Stimulated activated CD8-positive, alpha-beta memory T cell treated with anti-CD3 and anti-CD28 coated beads, Interleukin-12 subunit alpha, Interleukin-12 subunit beta, amount 100 ng/mL, for 24 hours (primary cell): ENCODE data around the gene RPLP2.

Experiments
- DNase-seq: peaks from one replicate; pipeline ENCODE4 v3.0.0-alpha.2; 2020; ENCODE audit errors: extremely low read depth

RPLP2 gene

GRCh38 chr11:809287-810039, at the start of gene RPLP2:
RPLP2 (plus strand) TSS chr11:809967; CDS start chr11:810235, 268 bp downstream.
- DNase-seq: peak; percentile 95

DNA sequence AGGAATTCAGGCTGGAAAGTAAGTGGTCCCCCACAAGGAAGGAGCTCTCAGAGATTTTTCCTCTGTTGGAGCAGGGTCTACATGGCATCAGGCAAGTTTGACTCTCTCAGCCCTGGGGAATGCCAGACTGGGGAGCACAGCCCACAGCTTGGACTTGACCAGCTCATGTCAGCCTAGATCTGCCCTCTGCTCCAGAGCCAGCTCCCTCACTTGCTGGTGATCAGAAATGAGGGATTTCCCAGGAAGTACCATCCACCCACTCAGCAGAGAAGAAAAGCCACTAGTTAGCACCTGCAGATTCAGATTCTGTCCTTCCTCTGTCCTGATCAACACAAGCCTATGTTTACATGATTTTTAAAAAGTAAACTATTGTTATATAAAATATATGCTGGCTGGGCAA, 49.5 kb upstream of the RPLP2 start:
- DNase-seq: no peak

DNA sequence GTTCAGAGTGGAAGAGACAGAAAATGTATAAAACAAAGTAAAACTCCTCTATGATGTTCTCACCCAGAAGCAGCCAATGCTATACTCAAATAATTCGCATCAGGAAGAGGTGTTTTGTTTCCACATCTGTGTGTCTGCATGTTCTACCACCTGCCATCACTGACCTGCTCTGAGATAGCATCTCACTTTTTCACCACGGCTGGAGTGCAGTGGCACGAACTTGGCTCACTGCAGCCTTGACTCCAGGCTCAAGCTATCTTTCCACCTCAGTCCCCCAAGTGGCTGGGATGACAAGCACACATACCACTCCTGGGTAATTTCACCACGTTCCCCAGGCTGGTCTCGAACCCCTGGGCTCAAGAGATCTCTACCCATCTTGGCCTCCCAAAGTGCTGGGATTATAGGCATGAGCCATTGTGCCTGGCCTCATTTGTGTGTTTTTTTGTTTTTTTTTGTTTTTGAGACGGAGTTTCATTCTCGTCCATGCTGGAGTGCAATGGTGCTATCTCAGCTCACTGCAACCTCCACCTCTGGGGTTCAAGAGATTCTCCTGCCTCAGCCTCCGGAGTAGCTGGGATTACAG, 48.1 kb upstream of the RPLP2 start:
- DNase-seq: no peak

- DNase-seq: no peak
Measured at GRCh38 chr11:762421-763072, 47.2 kb upstream of the RPLP2 start.

- DNase-seq: no peak
Measured at GRCh38 chr11:763073-763463, 46.7 kb upstream of the RPLP2 start.

- no peak for DNase-seq
Measured at GRCh38 chr11:763549-764321, 46.0 kb upstream of the RPLP2 start.

DNA sequence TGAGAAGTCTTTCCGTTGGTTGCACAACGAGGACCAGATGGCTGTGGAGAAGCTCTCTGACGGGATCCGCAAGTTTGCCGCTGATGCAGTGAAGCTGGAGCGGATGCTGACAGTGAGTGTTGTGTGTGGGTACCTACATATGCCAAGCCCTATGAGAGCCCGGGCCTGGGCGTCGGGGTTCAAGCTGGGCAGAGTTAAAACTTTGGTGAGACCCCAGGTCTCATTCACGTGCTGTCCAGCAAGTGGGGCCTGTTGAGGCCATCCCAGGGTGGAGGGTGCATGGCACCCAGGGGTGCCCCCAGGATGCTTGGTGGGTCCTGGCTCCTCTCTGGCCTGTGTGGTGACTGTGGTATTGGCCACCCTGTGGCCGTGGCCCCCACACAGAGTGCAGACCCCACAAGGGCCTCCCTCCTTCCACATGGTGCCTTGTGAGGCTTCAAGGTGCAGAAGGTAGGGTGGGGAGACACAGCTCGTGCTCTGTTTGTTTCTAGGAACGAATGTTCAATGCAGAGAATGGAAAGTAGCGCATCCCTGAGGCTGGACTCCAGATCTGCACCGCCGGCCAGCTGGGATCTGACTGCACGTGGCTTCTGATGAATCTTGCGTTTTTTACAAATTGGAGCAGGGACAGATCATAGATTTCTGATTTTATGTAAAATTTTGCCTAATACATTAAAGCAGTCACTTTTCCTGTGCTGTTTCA, 45.3 kb upstream of the RPLP2 start:
- DNase-seq: no peak

DNA sequence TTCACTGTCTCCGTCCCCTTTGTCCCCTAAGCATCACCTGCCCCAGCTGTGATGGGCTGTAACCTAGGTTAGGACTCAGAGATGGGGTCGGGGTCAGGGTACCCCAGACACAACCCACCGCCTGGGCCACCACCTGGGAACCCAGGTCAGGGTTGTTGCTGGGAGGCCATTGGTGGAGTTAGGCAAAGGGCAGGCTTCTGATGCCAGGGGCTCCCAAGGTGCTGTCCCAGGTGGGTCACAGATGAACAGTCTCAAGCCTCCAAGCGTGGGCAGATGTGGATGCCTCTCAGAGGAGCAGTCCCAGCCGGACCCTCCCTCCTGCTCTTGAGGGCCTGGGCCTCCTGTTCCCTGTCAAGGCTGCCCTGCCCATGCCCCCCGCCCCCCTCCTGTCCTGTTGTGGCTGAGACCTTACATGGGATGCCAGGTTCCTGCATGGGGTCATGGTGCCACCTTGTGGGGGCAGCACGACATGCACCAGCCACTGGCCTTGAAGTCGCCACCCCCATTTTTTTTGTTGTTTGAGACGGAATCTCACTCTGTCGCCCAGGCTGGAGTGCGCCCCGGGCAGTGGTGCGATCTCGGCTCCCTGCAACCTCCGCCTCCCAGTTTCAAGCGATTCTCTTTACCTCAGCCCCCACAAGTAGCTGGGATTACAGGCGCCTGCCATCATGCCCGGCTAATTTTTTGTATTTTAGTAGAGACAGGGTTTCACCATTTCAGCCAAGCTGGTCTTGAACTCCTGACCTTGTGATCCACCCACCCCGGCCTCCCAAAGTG, 44.6 kb upstream of the RPLP2 start:
- no peak for DNase-seq

DNA sequence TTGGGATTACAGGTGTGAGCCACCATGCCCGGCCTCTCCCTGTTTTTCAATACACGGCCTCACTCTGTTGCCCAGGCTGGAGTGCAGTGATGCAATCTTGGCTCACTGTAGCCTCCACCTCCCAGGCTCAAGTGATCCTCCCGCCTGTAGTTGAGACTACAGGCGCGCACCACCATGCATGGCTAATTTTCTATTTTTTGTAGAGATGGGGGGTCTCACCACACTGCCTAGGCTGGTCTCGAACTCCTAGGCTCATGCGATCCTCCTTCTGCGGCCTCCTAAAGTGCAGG, 44.0 kb upstream of the RPLP2 start:
- DNase-seq: no peak

- no peak for DNase-seq
Measured at GRCh38 chr11:766106-766935, 43.4 kb upstream of the RPLP2 start.

- DNase-seq: no peak
Measured at GRCh38 chr11:766936-767210, 42.9 kb upstream of the RPLP2 start.

DNA sequence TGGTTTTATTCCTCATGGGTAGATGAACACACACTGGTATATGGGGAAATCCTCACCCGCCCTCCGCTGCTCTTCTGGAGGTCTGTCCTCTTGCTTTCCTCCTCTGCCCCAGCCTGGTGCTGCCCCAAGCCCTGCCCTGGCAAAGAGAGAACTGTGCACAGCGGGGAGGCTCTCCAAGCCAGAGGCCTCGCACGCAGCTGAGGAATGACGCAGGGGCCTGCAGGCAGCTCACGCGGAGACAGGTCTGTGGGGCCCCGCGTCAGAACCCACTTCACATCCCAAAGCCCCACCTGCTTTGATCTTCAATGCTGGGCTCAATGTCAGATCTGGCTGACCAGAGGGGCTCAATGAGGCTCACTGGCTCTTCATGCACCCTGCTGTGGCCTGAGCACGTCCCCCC, 42.5 kb upstream of the RPLP2 start:
- DNase-seq: no peak

DNA sequence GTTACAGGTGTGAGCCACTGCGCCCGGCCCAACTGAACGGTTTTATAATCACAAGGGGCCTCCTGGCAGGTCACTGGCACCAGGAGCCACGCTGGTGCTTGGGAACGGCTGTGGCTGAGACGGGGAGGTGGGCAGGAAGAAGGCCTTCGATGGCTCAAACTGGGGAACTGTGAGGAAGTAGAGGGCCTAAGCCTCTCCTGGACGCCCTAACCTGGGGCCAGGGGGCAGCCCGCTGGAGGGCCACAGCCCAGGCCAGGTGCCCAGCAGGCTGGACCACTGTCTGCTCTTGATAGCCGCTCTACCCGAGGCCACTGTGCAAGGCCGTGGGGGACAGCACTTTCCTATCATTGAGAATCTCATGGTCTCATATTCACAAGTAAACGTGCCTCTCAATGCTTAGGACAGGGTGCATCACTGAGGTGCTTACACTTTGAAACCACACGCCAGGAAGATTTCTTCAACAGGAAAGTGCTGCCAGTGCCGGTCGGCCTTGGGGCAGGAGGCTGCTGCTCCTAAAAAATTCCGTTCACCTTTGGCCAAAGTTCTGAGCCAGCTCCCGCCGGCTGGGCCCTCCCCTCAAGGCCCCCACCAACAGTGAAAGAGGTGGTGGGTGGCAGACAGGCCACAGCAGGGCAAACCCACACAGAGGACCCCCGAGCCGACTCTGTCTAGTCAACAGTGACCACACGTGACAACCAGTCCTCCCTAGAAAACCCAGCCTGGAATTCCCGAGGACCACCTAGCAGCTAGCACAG, 39.7 kb upstream of the RPLP2 start:
- no peak for DNase-seq

- no peak for DNase-seq
Measured at GRCh38 chr11:770642-771616, 38.8 kb upstream of the RPLP2 start.

GRCh38 chr11:771617-772204, 38.1 kb upstream of the RPLP2 start:
- DNase-seq: no peak

GRCh38 chr11:772429-773390, 37.1 kb upstream of the RPLP2 start:
- DNase-seq: no peak

DNA sequence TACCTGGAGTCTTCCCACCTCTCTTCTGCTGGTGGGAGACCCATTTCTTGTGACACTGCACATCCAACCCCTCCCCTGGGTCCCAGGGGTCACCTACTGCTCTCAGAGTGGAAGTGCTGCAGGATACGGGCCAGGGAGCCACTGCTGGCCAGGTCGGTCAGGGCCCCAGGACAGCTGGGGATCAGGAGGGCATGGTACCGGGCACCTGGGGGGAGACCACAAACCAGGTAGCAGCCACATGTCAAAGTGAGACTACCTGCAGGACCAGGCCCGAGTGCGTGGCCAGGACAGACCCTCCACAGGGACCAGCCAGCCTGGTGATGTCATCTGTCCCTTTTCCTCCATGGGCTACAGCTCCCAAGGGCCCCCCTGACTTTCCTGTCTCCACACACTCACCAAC, 36.3 kb upstream of the RPLP2 start:
- DNase-seq: no peak
